K562 (cell line): Measurements from ENCODE around the gene ATG13.

ENCODE experiments used
- CHD4 ChIP-seq: fragments of 200-600 bp; sonication (generic); IDR thresholded peaks from 3 replicates; pipeline ENCODE4 v1.6.1; 2012; ENCODE audit warnings: low read depth, mild to moderate bottlenecking, mixed read lengths, low read length, inconsistent platforms; ENCODE audit not compliant: insufficient read depth, insufficient replicate concordance, poor library complexity, severe bottlenecking
- ETS2 ChIP-seq: IDR thresholded peaks from 2 replicates; pipeline ENCODE4 v1.6.1; 2016; ENCODE audit warnings: borderline replicate concordance, missing genetic modification characterization, mild to moderate bottlenecking, moderate library complexity, missing compliant biosample characterization; ENCODE audit not compliant: poor library complexity, severe bottlenecking
- HNRNPL ChIP-seq: fragments of 200-400 bp; formaldehyde crosslinking; IDR thresholded peaks from 2 replicates; pipeline ENCODE4 v1.6.1; 2017; ENCODE audit warnings: low read depth, mild to moderate bottlenecking, low read length
- IRF2 ChIP-seq: sonication (generic); formaldehyde crosslinking; IDR thresholded peaks from 2 replicates; pipeline ENCODE4 v1.8.1; 2022; ENCODE audit warnings: mild to moderate bottlenecking, missing genetic modification reagents
- MEF2A ChIP-seq: IDR thresholded peaks from 2 replicates; pipeline ENCODE4 v1.6.1; 2011; ENCODE audit warnings: low read depth, mild to moderate bottlenecking, low read length, moderate library complexity; ENCODE audit not compliant: control insufficient read depth
- POLR2A ChIP-seq: fragments of 450-650 bp; conservative IDR thresholded peaks from 2 replicates; pipeline ENCODE4 v1.6.1; 2016
- TRIM28 ChIP-seq: fragments of 450-650 bp; IDR thresholded peaks from 2 replicates; pipeline ENCODE4 v1.6.1; 2017
- TF ChIP-seq, protein P1 (sequence below): fragments of 450-650 bp; formaldehyde crosslinking; IDR thresholded peaks from 2 replicates; pipeline ENCODE4 v1.4.0; 2020; ENCODE audit warnings: mild to moderate bottlenecking
- TF ChIP-seq, protein P2 (sequence below): fragments of 200-800 bp; sonication (Bioruptor generic); IDR thresholded peaks from 2 replicates; pipeline ENCODE4 v1.6.1; 2017; ENCODE audit warnings: missing genetic modification characterization, missing compliant biosample characterization
- TF ChIP-seq, protein P3 (sequence below), 3 experiments: IDR thresholded peaks in 2 of 3; conservative IDR thresholded peaks in 1 of 3; 2 replicates each; pipeline ENCODE4 v1.5.1; 2011 to 2012; ENCODE audit warnings: low read length in 3 of 3, mild to moderate bottlenecking in 3 of 3, control low read depth in 2 of 3, improper control_type of control experiment in 1 of 3, inconsistent platforms in 1 of 3, low read depth in 1 of 3, mixed read lengths in 1 of 3, moderate library complexity in 1 of 3; ENCODE audit not compliant: insufficient read depth in 2 of 3

DNA sequence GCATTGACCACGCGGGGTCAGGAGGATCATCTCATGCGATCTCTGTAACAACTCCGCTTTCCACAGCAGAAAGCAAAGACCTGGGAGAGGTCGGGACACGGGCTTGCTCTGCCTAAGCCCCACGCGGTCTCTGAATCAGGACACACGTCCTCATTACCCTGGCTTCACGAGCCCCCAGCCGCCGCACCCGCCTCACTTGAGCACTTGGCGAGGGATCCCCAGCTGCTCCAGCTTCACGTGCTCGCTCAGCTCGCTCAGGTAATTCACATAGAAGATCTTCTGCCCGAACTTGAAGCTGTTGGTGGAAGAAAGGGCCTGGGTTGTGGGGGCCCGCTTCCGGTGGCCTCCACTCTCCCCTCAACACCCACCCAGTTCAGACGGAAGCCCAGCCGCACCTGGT is 63.5 kb downstream of the ATG13 start:
- TF ChIP-seq, protein P1, sequence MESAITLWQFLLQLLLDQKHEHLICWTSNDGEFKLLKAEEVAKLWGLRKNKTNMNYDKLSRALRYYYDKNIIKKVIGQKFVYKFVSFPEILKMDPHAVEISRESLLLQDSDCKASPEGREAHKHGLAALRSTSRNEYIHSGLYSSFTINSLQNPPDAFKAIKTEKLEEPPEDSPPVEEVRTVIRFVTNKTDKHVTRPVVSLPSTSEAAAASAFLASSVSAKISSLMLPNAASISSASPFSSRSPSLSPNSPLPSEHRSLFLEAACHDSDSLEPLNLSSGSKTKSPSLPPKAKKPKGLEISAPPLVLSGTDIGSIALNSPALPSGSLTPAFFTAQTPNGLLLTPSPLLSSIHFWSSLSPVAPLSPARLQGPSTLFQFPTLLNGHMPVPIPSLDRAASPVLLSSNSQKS (CRISPR knock-in tag): no peak
- no peak for TF ChIP-seq HNRNPL
- TF ChIP-seq, protein P2, sequence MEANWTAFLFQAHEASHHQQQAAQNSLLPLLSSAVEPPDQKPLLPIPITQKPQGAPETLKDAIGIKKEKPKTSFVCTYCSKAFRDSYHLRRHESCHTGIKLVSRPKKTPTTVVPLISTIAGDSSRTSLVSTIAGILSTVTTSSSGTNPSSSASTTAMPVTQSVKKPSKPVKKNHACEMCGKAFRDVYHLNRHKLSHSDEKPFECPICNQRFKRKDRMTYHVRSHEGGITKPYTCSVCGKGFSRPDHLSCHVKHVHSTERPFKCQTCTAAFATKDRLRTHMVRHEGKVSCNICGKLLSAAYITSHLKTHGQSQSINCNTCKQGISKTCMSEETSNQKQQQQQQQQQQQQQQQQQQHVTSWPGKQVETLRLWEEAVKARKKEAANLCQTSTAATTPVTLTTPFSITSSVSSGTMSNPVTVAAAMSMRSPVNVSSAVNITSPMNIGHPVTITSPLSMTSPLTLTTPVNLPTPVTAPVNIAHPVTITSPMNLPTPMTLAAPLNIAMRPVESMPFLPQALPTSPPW (CRISPR knock-in tag): no peak
- TF ChIP-seq TRIM28: no peak
- TF ChIP-seq ETS2: no peak
- TF ChIP-seq, protein P3, sequence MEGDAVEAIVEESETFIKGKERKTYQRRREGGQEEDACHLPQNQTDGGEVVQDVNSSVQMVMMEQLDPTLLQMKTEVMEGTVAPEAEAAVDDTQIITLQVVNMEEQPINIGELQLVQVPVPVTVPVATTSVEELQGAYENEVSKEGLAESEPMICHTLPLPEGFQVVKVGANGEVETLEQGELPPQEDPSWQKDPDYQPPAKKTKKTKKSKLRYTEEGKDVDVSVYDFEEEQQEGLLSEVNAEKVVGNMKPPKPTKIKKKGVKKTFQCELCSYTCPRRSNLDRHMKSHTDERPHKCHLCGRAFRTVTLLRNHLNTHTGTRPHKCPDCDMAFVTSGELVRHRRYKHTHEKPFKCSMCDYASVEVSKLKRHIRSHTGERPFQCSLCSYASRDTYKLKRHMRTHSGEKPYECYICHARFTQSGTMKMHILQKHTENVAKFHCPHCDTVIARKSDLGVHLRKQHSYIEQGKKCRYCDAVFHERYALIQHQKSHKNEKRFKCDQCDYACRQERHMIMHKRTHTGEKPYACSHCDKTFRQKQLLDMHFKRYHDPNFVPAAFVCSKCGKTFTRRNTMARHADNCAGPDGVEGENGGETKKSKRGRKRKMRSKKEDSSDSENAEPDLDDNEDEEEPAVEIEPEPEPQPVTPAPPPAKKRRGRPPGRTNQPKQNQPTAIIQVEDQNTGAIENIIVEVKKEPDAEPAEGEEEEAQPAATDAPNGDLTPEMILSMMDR (IDR thresholded peaks at IDR 0.05 in 2 of 3, conservative IDR thresholded peaks at IDR 0.05 in 1 of 3; ENCODE audit: insufficient read depth in 2 of 3, low read depth in 1 of 3, low read length in 3 of 3): no peak
- TF ChIP-seq POLR2A: no peak
- no peak for TF ChIP-seq IRF2 (CRISPR knock-in tag)
- no peak for TF ChIP-seq MEF2A
- no peak for TF ChIP-seq CHD4
